GM10266 (cell line): ENCODE data around the gene MRPL48.
"Not testable (repeated sequence)": the region's sequence is repeated elsewhere in the genome, so short reads cannot be mapped to it uniquely, and the experiment has no call there.

Source experiments
- DNase-seq: peaks from one replicate; pipeline ENCODE4 v3.0.0; 2012; ENCODE audit errors: extremely low spot score
- CTCF ChIP-seq: IDR thresholded peaks from 2 replicates; pipeline ENCODE4 v1.5.1; 2012; ENCODE audit warnings: mild to moderate bottlenecking, low read depth; ENCODE audit not compliant: control insufficient read depth, insufficient read depth; ENCODE audit errors: missing control alignments

The MRPL48 gene

GRCh38 chr11:73787643-73788558 is at the start of gene MRPL48:
Gene MRPL48 (plus strand): TSS chr11:73787874. CDS start chr11:73787972, 98 bp downstream.
- peak; percentile 90 for DNase-seq
- TF ChIP-seq CTCF: no peak

- DNase-seq: no peak
- TF ChIP-seq CTCF: no peak
These were observed 44.6 kb upstream of the MRPL48 start for GRCh38 chr11:73743045-73743444.

- no peak for TF ChIP-seq CTCF
- DNase-seq: no peak
These were observed 41.0 kb upstream of the MRPL48 start for GRCh38 chr11:73746701-73747100.

- no peak for DNase-seq
- no peak for TF ChIP-seq CTCF
These were observed 39.9 kb upstream of the MRPL48 start for GRCh38 chr11:73747762-73748161.

GRCh38 chr11:73748300-73748699 is 39.4 kb upstream of the MRPL48 start:
- DNase-seq: no peak
- TF ChIP-seq CTCF: no peak

- no peak for TF ChIP-seq CTCF
- DNase-seq: no peak
These were observed 38.6 kb upstream of the MRPL48 start for GRCh38 chr11:73749118-73749517.

- TF ChIP-seq CTCF: no peak
- no peak for DNase-seq
These were observed 37.4 kb upstream of the MRPL48 start for GRCh38 chr11:73750228-73750627.

GRCh38 chr11:73750862-73751261 is 36.8 kb upstream of the MRPL48 start:
- DNase-seq: not testable (repeated sequence)
